ENCODE measurements around the gene ANK3. TPM values are rescaled to one million over a fixed set of nuclear protein-coding genes. Genes with fewer than 3 reads are reported as not detected.

The ANK3 gene
- total RNA-seq, 1 experiment from 2014 or later = 32.0 TPM

- Histone ChIP-seq H3K4me2 (no peak overlapping the region), H3K36me3 (ENCODE audit: low read depth) (no peaks in the 10 kb centered on the region), H3K4me1 (replicated peaks; ENCODE audit: insufficient read depth) (no peaks in the 10 kb centered on the region; the same call in 1 of the 2 replicates), H3K4me3 (no peak overlapping the region), H3K9me3 (ENCODE audit: insufficient read depth, low read depth) (no peaks in the 10 kb centered on the region), H3F3A (ENCODE audit: insufficient read depth, low read depth) (no peaks in the 10 kb centered on the region), H4K20me1 (ENCODE audit: insufficient read depth) (no peaks in the 10 kb centered on the region), H3K27me3 (ENCODE audit: insufficient read depth, low read depth) (no peaks in the 10 kb centered on the region), H3K27ac (no peak overlapping the region), H2AFZ (no peak overlapping the region), H3K79me2 (ENCODE audit: low read depth) (no peaks in the 10 kb centered on the region), H3K9me2 (ENCODE audit: insufficient read depth) (no peaks in the 10 kb centered on the region)
- no TSS peak for BruUV-seq (replicated peaks)
- intact Hi-C loops (cut with micrococcal nuclease; ENCODE audit: unreplicated experiment) = no loop called here
- ChIA-PET POLR2A (ENCODE audit: unreplicated experiment) (no interaction called here), CTCF (no interaction called here)
- DNase-seq = no peak
- TF ChIP-seq EZH2 (IDR thresholded peaks at IDR 0.05; ENCODE audit: low read depth) = no peak
- no peak for TF ChIP-seq CTCF (conservative IDR thresholded peaks at IDR 0.05)
These were observed 388.9 kb downstream of the ANK3 start for GRCh38 chr10:60000747-60001146.

- no peak for TF ChIP-seq CTCF (conservative IDR thresholded peaks at IDR 0.05)
- no peak for TF ChIP-seq EZH2 (IDR thresholded peaks at IDR 0.05; ENCODE audit: low read depth)
- CTCF ChIA-PET = interaction anchor here (0.6 kb wide), 1 partner anchor 119 kb away, joined by 4 read pairs; no protein-coding TSS in a partner anchor
- no peaks in the 10 kb centered on the region for H3K36me3 ChIP-seq (ENCODE audit: low read depth)
- POLR2A ChIA-PET (ENCODE audit: unreplicated experiment) = no interaction called here
- intact Hi-C loops (cut with micrococcal nuclease; ENCODE audit: unreplicated experiment) = no loop called here
- no peaks in the 10 kb centered on the region for H3K9me2 ChIP-seq (ENCODE audit: insufficient read depth)
- H3K4me3 ChIP-seq = no peak overlapping the region
- H3K27ac ChIP-seq = no peak overlapping the region
- no peaks in the 10 kb centered on the region for H3F3A ChIP-seq (ENCODE audit: insufficient read depth, low read depth)
- no TSS peak for BruUV-seq (replicated peaks)
- no peaks in the 10 kb centered on the region for H3K27me3 ChIP-seq (ENCODE audit: insufficient read depth, low read depth)
- DNase-seq = no peak
- no peaks in the 10 kb centered on the region for H3K79me2 ChIP-seq (ENCODE audit: low read depth)
- H4K20me1 ChIP-seq (ENCODE audit: insufficient read depth) = no peaks in the 10 kb centered on the region
- no peak overlapping the region for H2AFZ ChIP-seq
- H3K9me3 ChIP-seq (ENCODE audit: insufficient read depth, low read depth) = no peaks in the 10 kb centered on the region; the same call in 1 of the 2 replicates
- peaks cover 16% of the 10 kb centered on the region for H3K4me1 ChIP-seq (replicated peaks; ENCODE audit: insufficient read depth)
- H3K4me2 ChIP-seq = no peak overlapping the region
These were observed 391.7 kb downstream of the ANK3 start for GRCh38 chr10:59997827-59998525.

- H4K20me1 ChIP-seq (ENCODE audit: insufficient read depth) = no peaks in the 10 kb centered on the region
- TF ChIP-seq EZH2 (IDR thresholded peaks at IDR 0.05; ENCODE audit: low read depth) = no peak
- no peak for TF ChIP-seq CTCF (conservative IDR thresholded peaks at IDR 0.05)
- ChIA-PET CTCF (no interaction called here), POLR2A (ENCODE audit: unreplicated experiment) (no interaction called here)
- no peak overlapping the region for H3K4me2 ChIP-seq
- intact Hi-C loops (cut with micrococcal nuclease; ENCODE audit: unreplicated experiment) = no loop called here
- no peaks in the 10 kb centered on the region for H3K79me2 ChIP-seq (ENCODE audit: low read depth)
- no peaks in the 10 kb centered on the region for H3K27me3 ChIP-seq (ENCODE audit: insufficient read depth, low read depth)
- H3F3A ChIP-seq (ENCODE audit: insufficient read depth, low read depth) = peaks cover 17% of the 10 kb centered on the region; the same call in 1 of the 2 replicates
- no peaks in the 10 kb centered on the region; the same call in 1 of the 2 replicates for H3K9me3 ChIP-seq (ENCODE audit: insufficient read depth, low read depth)
- H2AFZ ChIP-seq = no peak overlapping the region
- H3K9me2 ChIP-seq (ENCODE audit: insufficient read depth) = no peaks in the 10 kb centered on the region
- no TSS peak for BruUV-seq (replicated peaks)
- no peak overlapping the region; the same call in 1 of the 2 replicates for H3K27ac ChIP-seq
- H3K4me1 ChIP-seq (replicated peaks; ENCODE audit: insufficient read depth) = peaks cover 37% of the 10 kb centered on the region
- H3K4me3 ChIP-seq = no peak overlapping the region
- H3K36me3 ChIP-seq (ENCODE audit: low read depth) = no peaks in the 10 kb centered on the region
- DNase-seq = peak in 1 of 2 experiments; percentile 79
These were observed 393.8 kb downstream of the ANK3 start for GRCh38 chr10:59995862-59996261.
